Gastrocnemius medialis (tissue), 4 donors: ENCODE measurements around the gene FOS. TPM values are rescaled to one million over a fixed set of nuclear protein-coding genes. Genes with fewer than 3 reads are reported as not detected.

ENCODE experiments used
- ATAC-seq, 2 donors: fragments of 150-250 bp; one replicate each; pipeline ENCODE4 v1.9.1; 2016
- DNase-seq, 2 donors: peaks; one replicate each; pipeline ENCODE4 v3.0.0-alpha.2; 2019
- H3K27ac ChIP-seq, 4 donors: fragments of 200-600 bp; sonication (generic); 1 replicate in 1 of 4; 2 replicates in 3 of 4; pipeline ENCODE4 v1.5.1; 2016 to 2018; ENCODE audit warnings: mild to moderate bottlenecking in 2 of 4, moderate library complexity in 1 of 4
- H3K27me3 ChIP-seq, 3 donors: fragments of 200-600 bp; sonication (generic) in 2 of 3; 1 replicate in 1 of 3; 2 replicates in 2 of 3; pipeline versions ENCODE4 v1.5.1 to v1.6.0; 2016 to 2019; ENCODE audit warnings: mild to moderate bottlenecking in 1 of 3, moderate library complexity in 1 of 3
- H3K36me3 ChIP-seq, 2 donors: fragments of 200-600 bp; sonication (generic) in 1 of 2; one replicate each; pipeline ENCODE4 v1.5.1; 2017 to 2018
- H3K4me1 ChIP-seq, 2 donors: fragments of 200-600 bp; sonication (generic) in 1 of 2; one replicate each; pipeline ENCODE4 v1.5.1; 2016 to 2017; ENCODE audit warnings: mild to moderate bottlenecking in 2 of 2
- H3K4me3 ChIP-seq, 4 donors: fragments of 200-600 bp; sonication (generic) in 3 of 4; 1 replicate in 1 of 4; 2 replicates in 3 of 4; pipeline ENCODE4 v1.5.1; 2016 to 2019; ENCODE audit warnings: mild to moderate bottlenecking in 2 of 4
- H3K9me3 ChIP-seq, 3 donors: fragments of 200-600 bp; sonication (generic) in 2 of 3; 1 replicate in 1 of 3; 2 replicates in 2 of 3; pipeline ENCODE4 v1.5.1; 2016 to 2019
- CTCF ChIP-seq, 5 experiments: fragments of 450-650 bp in 3 of 5; fragments of 200-600 bp in 2 of 5; sonication (generic) in 2 of 5; IDR thresholded peaks in 4 of 5; conservative IDR thresholded peaks in 1 of 5; 1 replicate in 4 of 5; 2 replicates in 1 of 5; pipeline ENCODE4 v1.5.1; 2016 to 2019; ENCODE audit warnings: antibody characterized with exemption in 5 of 5, mild to moderate bottlenecking in 3 of 5, moderate library complexity in 3 of 5
- POLR2A ChIP-seq, 2 donors: fragments of 450-650 bp; IDR thresholded peaks; one replicate each; pipeline ENCODE4 v1.6.1; 2017; ENCODE audit warnings: antibody characterized with exemption in 2 of 2, mild to moderate bottlenecking in 2 of 2, moderate library complexity in 2 of 2
- in situ Hi-C, 4 donors: fragments of 200-750 bp; cut with MboI; loops; one replicate each; pipeline versions ENCODE4 v1.15.0 to v1.8.0; 2017; ENCODE audit warnings: low sequenced_read_pairs in 4 of 4
- intact Hi-C: fragments of 100-400 bp; cut with DNase I; formaldehyde crosslinking; loops from one replicate; pipeline ENCODE4 v1.15.1; 2023; ENCODE audit warnings: low total_unique reads
- total RNA-seq, 4 donors: library from RNA; depleted of rRNA; stranded (reverse); fragments of >200 nt; gene quantifications; one replicate each; pipeline versions ENCODE4 v1.1.0 to v1.2.3, GENCODE V29; 2016

FOS gene
- total RNA-seq, 4 donors from 2014 or later: 16.3 to 110 (median 53.5) TPM

DNA sequence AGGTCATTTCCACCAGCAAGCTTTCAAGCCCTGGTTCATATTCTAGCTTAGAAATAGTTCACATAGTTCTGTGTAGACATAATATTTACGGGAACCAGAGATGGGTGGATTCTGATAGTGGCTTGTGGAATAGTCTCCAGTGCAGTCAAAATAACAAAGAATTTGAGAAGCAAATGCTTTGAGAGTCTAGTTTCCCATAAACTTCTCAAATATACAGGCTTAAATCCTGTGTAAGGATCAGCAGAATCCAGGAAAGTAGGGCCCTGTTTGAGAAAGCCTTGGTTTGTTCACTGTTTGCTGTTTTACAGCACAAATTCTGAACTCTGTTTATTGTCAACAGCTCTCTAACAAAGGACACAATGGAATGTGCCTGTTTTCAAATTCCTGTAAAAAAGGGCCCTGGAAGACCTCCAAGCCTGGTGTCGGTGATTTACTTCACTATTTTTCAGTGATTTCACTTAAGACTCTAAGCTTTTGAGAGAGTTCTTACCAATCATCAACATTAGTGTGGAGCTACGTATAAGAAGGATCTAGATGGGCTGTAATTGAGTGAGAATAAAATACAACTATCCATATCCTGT is 11.4 kb upstream of the FOS start:
- DNase-seq (no peak), ATAC-seq (peak in 1 of 2 donors; percentile 42)
- in situ Hi-C loops (no loop called here), intact Hi-C loops (no loop called here)
- no peak for TF ChIP-seq CTCF (IDR thresholded peaks at IDR 0.05 in 4 of 5, conservative IDR thresholded peaks at IDR 0.05 in 1 of 5)
- no peak for TF ChIP-seq POLR2A (IDR thresholded peaks at IDR 0.05)
- no peaks in the 10 kb centered on the region for H3K9me3 ChIP-seq
- no peaks in the 10 kb centered on the region for H3K27me3 ChIP-seq
- peak overlapping the region; percentile 10 to 50 (median 30) for H3K27ac ChIP-seq
- H3K4me1 ChIP-seq: peaks cover 5 to 8% of the 10 kb centered on the region in 2 donors
- no peaks in the 10 kb centered on the region for H3K36me3 ChIP-seq
- H3K4me3 ChIP-seq: no peak overlapping the region

DNA sequence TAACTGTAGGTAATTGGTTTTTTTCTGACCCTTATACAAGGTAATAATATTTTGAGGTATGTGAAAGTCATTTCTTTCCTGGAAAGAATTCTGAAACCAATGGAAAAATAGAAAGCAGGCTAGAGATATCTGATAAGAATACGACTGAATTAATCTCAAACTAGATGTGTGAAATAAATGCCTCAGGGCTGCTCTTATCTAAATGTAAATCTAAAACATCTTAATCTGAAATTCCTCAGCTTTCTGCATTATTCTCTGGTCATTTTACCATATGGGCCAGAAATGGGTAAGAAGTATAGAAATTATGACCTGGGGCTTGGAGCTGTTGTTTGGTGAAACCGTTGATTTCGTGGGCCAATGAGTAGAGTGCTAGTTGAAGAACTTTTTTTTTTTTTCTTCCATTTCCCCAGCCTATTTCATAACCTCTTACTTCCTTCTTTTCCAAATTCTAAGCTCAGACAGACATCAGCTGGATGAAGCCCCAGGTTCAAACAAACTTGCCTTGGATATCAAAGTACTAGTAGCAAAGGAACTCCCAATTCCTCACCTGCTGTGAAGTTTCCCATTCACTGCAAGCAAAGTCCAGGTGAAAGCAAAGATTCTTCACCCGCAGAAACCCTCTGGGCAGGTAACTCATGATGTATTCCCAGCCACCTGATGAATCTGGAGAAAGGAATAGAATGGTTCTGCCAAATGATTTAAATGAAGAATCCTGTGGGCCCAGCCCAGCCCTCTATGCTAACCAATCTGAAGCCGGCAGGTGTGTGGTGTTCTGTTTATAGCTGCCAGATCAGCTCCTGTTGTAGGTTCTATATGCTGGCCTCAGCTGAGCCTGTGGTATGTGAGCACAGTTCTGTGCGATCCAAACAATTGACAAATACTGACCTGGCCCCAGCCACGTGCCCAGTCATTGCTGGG is 9.7 kb upstream of the FOS start:
- in situ Hi-C loops: no loop called here
- peaks cover 5 to 13% of the 10 kb centered on the region in 2 donors for H3K4me1 ChIP-seq
- DNase-seq (no peak), ATAC-seq (no peak)
- H3K9me3 ChIP-seq: no peaks in the 10 kb centered on the region
- H3K4me3 ChIP-seq: no peak overlapping the region
- no peaks in the 10 kb centered on the region for H3K27me3 ChIP-seq
- intact Hi-C loops: no loop called here
- no peak for TF ChIP-seq POLR2A (IDR thresholded peaks at IDR 0.05)
- H3K27ac ChIP-seq: no peak overlapping the region
- H3K36me3 ChIP-seq: no peaks in the 10 kb centered on the region

DNA sequence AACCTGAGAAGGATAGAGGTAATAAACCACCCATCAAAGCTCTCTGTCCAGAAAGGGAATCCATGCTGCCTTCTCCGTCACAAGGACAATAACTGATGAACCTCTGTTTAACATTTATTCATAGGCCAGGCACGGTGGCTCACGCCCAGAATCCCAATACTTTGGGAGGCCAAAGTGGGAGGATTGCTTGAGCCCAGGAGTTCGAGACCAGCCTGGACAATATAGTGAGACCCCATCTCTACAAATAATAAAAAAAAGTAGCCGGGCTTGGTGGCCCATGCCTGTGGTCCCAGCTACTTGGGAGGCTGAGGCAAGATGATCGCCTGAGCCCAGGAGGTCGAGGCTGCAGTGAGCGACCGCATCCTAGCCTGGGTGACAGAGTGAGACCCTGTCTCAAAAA is 7.1 kb upstream of the FOS start:
- in situ Hi-C loops (no loop called here), intact Hi-C loops (no loop called here)
- TF ChIP-seq CTCF (IDR thresholded peaks at IDR 0.05 in 4 of 5, conservative IDR thresholded peaks at IDR 0.05 in 1 of 5): no peak
- TF ChIP-seq POLR2A (IDR thresholded peaks at IDR 0.05): no peak
- no peak for DNase-seq
- ATAC-seq: no peak
- Histone ChIP-seq H3K9me3 (no peaks in the 10 kb centered on the region), H3K36me3 (no peaks in the 10 kb centered on the region), H3K4me3 (no peak overlapping the region), H3K27ac (no peak overlapping the region), H3K4me1 (peaks cover 13 to 20% of the 10 kb centered on the region in 2 donors), H3K27me3 (no peaks in the 10 kb centered on the region)

DNA sequence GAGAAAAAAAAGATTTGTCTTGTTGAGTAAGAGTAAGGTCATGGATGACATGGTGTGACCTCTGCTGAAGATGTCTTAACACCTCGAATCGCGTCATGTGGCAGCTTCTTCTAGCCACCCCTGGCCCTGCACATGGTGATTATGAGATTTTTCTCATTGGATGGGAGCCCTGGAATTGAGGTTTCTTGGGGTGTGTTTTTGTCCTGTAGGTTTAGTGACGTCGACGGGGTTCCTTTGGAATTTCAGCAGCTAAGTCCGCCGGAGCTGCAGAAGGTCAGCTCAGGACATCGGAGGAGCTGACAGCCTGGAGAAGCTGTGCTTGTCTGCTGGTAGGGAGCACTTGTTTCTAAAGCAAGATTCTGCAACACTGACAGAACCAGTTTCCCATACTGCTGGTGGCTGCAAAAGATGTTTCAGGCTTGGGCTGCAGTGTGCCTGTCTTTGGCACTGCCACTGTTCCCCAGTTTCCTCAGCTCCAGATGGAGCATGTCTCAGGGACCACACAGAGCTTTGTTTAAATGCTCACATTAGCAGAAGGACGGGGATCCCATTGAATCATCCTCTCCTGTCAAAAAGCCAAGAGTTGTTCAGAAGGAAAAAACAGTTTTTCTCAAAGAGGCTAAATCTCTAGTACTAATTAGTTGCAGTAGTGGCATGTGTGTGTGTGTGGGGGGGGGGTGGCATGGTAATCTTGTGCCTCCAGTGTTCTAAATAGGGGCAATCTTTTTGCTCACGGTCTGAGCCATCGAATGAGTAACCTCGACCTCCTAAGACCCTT is 5.2 kb upstream of the FOS start:
- no peak for TF ChIP-seq CTCF (IDR thresholded peaks at IDR 0.05 in 4 of 5, conservative IDR thresholded peaks at IDR 0.05 in 1 of 5)
- TF ChIP-seq POLR2A (IDR thresholded peaks at IDR 0.05): no peak
- Histone ChIP-seq H3K36me3 (no peaks in the 10 kb centered on the region), H3K27ac (peak overlapping the region in 1 of 4 donors; percentile 100), H3K4me1 (peaks cover 10 to 14% of the 10 kb centered on the region in 2 donors), H3K27me3 (no peaks in the 10 kb centered on the region), H3K9me3 (no peaks in the 10 kb centered on the region), H3K4me3 (no peak overlapping the region)
- ATAC-seq: no peak
- no peak for DNase-seq
- intact Hi-C loops: no loop called here
- in situ Hi-C loops: no loop called here
